Prostate gland (tissue), 2 donors: ENCODE measurements around the gene PDZRN4. TPM values are rescaled to one million over a fixed set of nuclear protein-coding genes. Genes with fewer than 3 reads are reported as not detected.
"Not testable (repeated sequence)": the region's sequence is repeated elsewhere in the genome, so short reads cannot be mapped to it uniquely, and the experiment has no call there.

Source experiments
- DNase-seq: peaks from one replicate; pipeline ENCODE4 v3.0.0-alpha.2; 2019; ENCODE audit warnings: low spot score
- H3K27ac ChIP-seq, 2 donors: fragments of 200-600 bp; sonication (generic); 2 replicates each; pipeline ENCODE4 v1.5.1; 2017 to 2019
- H3K27me3 ChIP-seq: fragments of 200-600 bp; sonication (generic); replicated peaks from 2 replicates; pipeline ENCODE4 v1.5.1; 2019; ENCODE audit not compliant: insufficient read depth
- H3K36me3 ChIP-seq, 2 donors: fragments of 200-600 bp; sonication (generic); 1 replicate in 1 of 2; 2 replicates in 1 of 2; pipeline versions ENCODE4 v1.5.1 to v1.8.1; 2017 to 2019
- H3K4me1 ChIP-seq: fragments of 200-600 bp; sonication (generic); replicated peaks from 2 replicates; pipeline ENCODE4 v1.5.1; 2019
- H3K4me3 ChIP-seq, 2 donors: fragments of 200-600 bp; sonication (generic); 2 replicates each; pipeline ENCODE4 v1.5.1; 2017 to 2019
- H3K9me3 ChIP-seq: fragments of 200-600 bp; sonication (generic); 2 replicates; pipeline ENCODE4 v1.5.1; 2017
- CTCF ChIP-seq, 4 experiments: fragments of 200-600 bp in 2 of 4; fragments of 450-650 bp in 2 of 4; sonication (generic) in 2 of 4; IDR thresholded peaks; 1 replicate in 3 of 4; 2 replicates in 1 of 4; pipeline ENCODE4 v1.5.1; 2016 to 2019; ENCODE audit warnings: antibody characterized with exemption in 4 of 4, mild to moderate bottlenecking in 2 of 4, moderate library complexity in 2 of 4
- POLR2A ChIP-seq: fragments of 450-650 bp; IDR thresholded peaks from one replicate; pipeline ENCODE4 v1.6.1; 2016; ENCODE audit warnings: antibody characterized with exemption, mild to moderate bottlenecking
- POLR2AphosphoS5 ChIP-seq: sonication (generic); formaldehyde crosslinking; IDR thresholded peaks from one replicate; pipeline ENCODE4 v1.6.1; 2017; ENCODE audit warnings: antibody characterized with exemption
- WGBS: methylation state at CpG from one replicate; pipeline ENCODE4 v1.1.5; 2018; 5-methylcytosine and 5-hydroxymethylcytosine counted together
- intact Hi-C: fragments of 100-400 bp; cut with DNase I; formaldehyde crosslinking; loops from one replicate; pipeline ENCODE4 v1.14.2; 2022
- total RNA-seq, 2 donors: library from RNA; depleted of rRNA; stranded (reverse); fragments of >200 nt; gene quantifications; one replicate each; pipeline ENCODE4 v1.1.0, GENCODE V29; 2016

Gene PDZRN4
- total RNA-seq, 2 donors from 2014 or later: 6.5 to 21.1 TPM

- intact Hi-C loops: no loop called here
- Histone ChIP-seq H3K27ac (no peak overlapping the region), H3K9me3 (no peaks in the 10 kb centered on the region), H3K4me3 (no peak overlapping the region), H3K27me3 (no peaks in the 10 kb centered on the region), H3K4me1 (no peaks in the 10 kb centered on the region), H3K36me3 (no peaks in the 10 kb centered on the region)
- TF ChIP-seq POLR2A: no peak
- no peak for TF ChIP-seq POLR2AphosphoS5
- TF ChIP-seq CTCF (IDR thresholded peaks at IDR 0.05): no peak
- no peak for DNase-seq
- WGBS: 98% methylated on average over 2 of the region's 2 CpGs
Measured at GRCh38 chr12:41310367-41310766, 122.2 kb downstream of the PDZRN4 start.

GRCh38 chr12:41311883-41312282, 123.8 kb downstream of the PDZRN4 start:
- TF ChIP-seq POLR2AphosphoS5 (no peak), CTCF (IDR thresholded peaks at IDR 0.05) (no peak), POLR2A (no peak)
- WGBS: 57% methylated on average over 2 of the region's 2 CpGs
- no peaks in the 10 kb centered on the region for H3K36me3 ChIP-seq

GRCh38 chr12:41312451-41312850, 124.3 kb downstream of the PDZRN4 start:
- H3K4me1 ChIP-seq, H3K4me3 ChIP-seq, H3K27me3 ChIP-seq, DNase-seq, H3K36me3 ChIP-seq, H3K9me3 ChIP-seq, H3K27ac ChIP-seq, intact Hi-C loops: not testable (repeated sequence)
- whole genome bisulfite sequencing: 76% methylated on average over 4 of the region's 4 CpGs

More at GRCh38 chr12:41311883-41312282, 123.8 kb downstream of the PDZRN4 start:
- no peak overlapping the region for H3K27ac ChIP-seq
- no peaks in the 10 kb centered on the region for H3K9me3 ChIP-seq
- no peaks in the 10 kb centered on the region for H3K4me1 ChIP-seq
- DNase-seq: no peak
- no peak overlapping the region for H3K4me3 ChIP-seq
- no peaks in the 10 kb centered on the region for H3K27me3 ChIP-seq
- intact Hi-C loops: no loop called here

- intact Hi-C loops: no loop called here
- Histone ChIP-seq H3K36me3 (no peaks in the 10 kb centered on the region), H3K4me3 (no peak overlapping the region), H3K27me3 (no peaks in the 10 kb centered on the region), H3K27ac (no peak overlapping the region), H3K9me3 (no peaks in the 10 kb centered on the region), H3K4me1 (no peaks in the 10 kb centered on the region)
- TF ChIP-seq CTCF (IDR thresholded peaks at IDR 0.05) (no peak), POLR2A (no peak), POLR2AphosphoS5 (no peak)
- DNase-seq: no peak
- 91% methylated on average over 3 of the region's 3 CpGs for WGBS
Measured at GRCh38 chr12:41325336-41325735, 137.2 kb downstream of the PDZRN4 start.

- Histone ChIP-seq H3K36me3 (no peaks in the 10 kb centered on the region), H3K27ac (no peak overlapping the region), H3K9me3 (no peaks in the 10 kb centered on the region), H3K27me3 (no peaks in the 10 kb centered on the region), H3K4me1 (no peaks in the 10 kb centered on the region), H3K4me3 (no peak overlapping the region)
- WGBS: 47% methylated on average over 4 of the region's 4 CpGs
- no peak for TF ChIP-seq POLR2AphosphoS5
- no peak for TF ChIP-seq POLR2A
- TF ChIP-seq CTCF (IDR thresholded peaks at IDR 0.05): no peak
- intact Hi-C loops: no loop called here
- no peak for DNase-seq
Measured at GRCh38 chr12:41327096-41327895, 139.2 kb downstream of the PDZRN4 start.
